ENCODE measurements around the gene KBTBD13. TPM values are rescaled to one million over a fixed set of nuclear protein-coding genes. Genes with fewer than 3 reads are reported as not detected.
"Not testable (repeated sequence)": the region's sequence is repeated elsewhere in the genome, so short reads cannot be mapped to it uniquely, and the experiment has no call there.

The KBTBD13 gene
- total and polyA plus RNA-seq, 3 donors from 2014 or later, result 1.2 to 3.4 (median 2.4) TPM

DNA sequence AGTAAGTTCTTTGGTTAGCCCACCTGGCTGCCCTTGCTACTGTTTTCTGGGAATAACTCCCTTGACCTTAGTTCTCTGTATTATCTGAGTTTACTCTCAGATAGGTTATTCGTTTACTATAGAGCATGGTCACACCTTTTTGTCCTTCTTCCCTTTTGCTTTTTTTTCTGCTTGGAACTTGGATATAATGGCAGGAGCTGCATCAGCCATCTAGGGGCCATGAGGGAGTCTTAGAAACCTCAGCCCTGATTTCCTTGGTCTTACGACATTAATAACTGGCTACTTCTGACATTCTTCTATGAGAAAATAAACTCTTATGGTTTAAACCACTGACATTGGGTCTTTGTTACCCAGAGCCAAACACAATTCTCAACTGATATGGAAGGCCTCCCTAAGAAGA, 34.8 kb upstream of the KBTBD13 start:
- no peak for DNase-seq
- H3K27ac ChIP-seq, result no peak overlapping the region
- TF ChIP-seq, protein P1, sequence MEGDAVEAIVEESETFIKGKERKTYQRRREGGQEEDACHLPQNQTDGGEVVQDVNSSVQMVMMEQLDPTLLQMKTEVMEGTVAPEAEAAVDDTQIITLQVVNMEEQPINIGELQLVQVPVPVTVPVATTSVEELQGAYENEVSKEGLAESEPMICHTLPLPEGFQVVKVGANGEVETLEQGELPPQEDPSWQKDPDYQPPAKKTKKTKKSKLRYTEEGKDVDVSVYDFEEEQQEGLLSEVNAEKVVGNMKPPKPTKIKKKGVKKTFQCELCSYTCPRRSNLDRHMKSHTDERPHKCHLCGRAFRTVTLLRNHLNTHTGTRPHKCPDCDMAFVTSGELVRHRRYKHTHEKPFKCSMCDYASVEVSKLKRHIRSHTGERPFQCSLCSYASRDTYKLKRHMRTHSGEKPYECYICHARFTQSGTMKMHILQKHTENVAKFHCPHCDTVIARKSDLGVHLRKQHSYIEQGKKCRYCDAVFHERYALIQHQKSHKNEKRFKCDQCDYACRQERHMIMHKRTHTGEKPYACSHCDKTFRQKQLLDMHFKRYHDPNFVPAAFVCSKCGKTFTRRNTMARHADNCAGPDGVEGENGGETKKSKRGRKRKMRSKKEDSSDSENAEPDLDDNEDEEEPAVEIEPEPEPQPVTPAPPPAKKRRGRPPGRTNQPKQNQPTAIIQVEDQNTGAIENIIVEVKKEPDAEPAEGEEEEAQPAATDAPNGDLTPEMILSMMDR (IDR thresholded peaks at IDR 0.05), result no peak
- no peak for TF ChIP-seq POLR2A (IDR thresholded peaks at IDR 0.05)
- no peaks in the 10 kb centered on the region for H3K36me3 ChIP-seq (ENCODE audit: low read depth, missing control alignments)
- intact Hi-C loops (cut with DNase I; ENCODE audit: low total_unique reads), result no loop called here
- no peaks in the 10 kb centered on the region for H3K27me3 ChIP-seq
- 91 to 93% methylated on average over 2 of the region's 2 CpGs for WGBS, 2 donors
- no peak overlapping the region for H3K4me3 ChIP-seq
- no peaks in the 10 kb centered on the region for H3K9me3 ChIP-seq
- H3K4me1 ChIP-seq, result no peaks in the 10 kb centered on the region

DNA sequence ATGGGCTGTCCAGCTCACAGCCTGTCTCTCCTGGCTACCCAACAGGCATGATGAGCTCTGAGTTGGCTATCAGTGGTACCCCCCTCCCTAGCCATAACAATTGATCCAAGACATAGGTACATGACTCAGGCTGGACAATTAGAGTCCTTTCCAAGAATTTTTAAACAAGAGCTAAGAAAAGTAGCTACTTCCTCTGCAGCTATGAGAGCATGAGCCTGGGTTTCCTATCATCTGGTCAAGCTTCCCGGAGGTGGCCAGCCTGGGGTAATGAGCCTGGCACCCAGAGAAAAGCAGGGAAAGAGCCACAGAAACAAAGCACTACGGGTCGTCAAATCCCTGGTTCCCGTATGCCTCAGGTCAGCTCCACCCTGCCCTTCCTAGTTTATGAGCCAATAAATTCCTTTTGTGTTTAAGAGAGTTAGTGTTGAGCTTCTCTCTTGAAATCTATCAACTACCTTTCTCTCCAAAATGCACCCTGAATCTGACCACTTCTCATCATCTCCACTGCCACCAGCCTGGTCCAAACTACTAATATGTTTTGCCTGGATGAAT, 33.7 kb upstream of the KBTBD13 start:
- H3K9me3 ChIP-seq, result no peaks in the 10 kb centered on the region
- no peak for TF ChIP-seq POLR2A (IDR thresholded peaks at IDR 0.05)
- TF ChIP-seq, protein P1 (IDR thresholded peaks at IDR 0.05), result no peak
- intact Hi-C loops (cut with DNase I; ENCODE audit: low total_unique reads), result no loop called here
- H3K4me3 ChIP-seq, result no peak overlapping the region
- no peaks in the 10 kb centered on the region for H3K36me3 ChIP-seq (ENCODE audit: low read depth, missing control alignments)
- 68 to 74% methylated on average over 4 of the region's 4 CpGs for WGBS, 2 donors
- H3K27ac ChIP-seq, result no peak overlapping the region
- no peaks in the 10 kb centered on the region for H3K27me3 ChIP-seq
- DNase-seq, result no peak
- no peaks in the 10 kb centered on the region for H3K4me1 ChIP-seq

DNA sequence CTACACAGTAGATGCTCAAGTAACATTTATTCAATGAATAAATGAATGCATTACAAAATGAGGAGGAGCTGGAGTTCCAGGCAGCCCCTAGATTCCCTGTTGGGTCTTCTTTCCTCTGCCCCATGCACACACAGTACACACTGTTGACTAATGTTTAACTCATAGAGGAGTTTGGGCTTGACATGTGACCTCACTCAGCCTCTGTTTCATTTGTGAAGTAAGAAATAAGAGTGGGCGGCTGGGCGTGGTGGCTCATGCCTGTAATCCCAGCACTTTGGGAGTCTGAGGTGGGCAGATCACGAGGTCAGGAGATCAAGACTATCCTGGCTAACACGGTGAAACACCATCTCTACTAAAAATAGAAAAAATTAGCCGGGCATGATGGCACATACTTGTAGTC, 32.3 kb upstream of the KBTBD13 start:
- H3K27ac ChIP-seq; H3K4me3 ChIP-seq; intact Hi-C loops (cut with DNase I; ENCODE audit: low total_unique reads); H3K4me1 ChIP-seq; H3K9me3 ChIP-seq; H3K36me3 ChIP-seq (ENCODE audit: low read depth, missing control alignments); DNase-seq; H3K27me3 ChIP-seq: not testable (repeated sequence)
- WGBS, 2 donors, result 90 to 92% methylated on average over 5 of the region's 5 CpGs

DNA sequence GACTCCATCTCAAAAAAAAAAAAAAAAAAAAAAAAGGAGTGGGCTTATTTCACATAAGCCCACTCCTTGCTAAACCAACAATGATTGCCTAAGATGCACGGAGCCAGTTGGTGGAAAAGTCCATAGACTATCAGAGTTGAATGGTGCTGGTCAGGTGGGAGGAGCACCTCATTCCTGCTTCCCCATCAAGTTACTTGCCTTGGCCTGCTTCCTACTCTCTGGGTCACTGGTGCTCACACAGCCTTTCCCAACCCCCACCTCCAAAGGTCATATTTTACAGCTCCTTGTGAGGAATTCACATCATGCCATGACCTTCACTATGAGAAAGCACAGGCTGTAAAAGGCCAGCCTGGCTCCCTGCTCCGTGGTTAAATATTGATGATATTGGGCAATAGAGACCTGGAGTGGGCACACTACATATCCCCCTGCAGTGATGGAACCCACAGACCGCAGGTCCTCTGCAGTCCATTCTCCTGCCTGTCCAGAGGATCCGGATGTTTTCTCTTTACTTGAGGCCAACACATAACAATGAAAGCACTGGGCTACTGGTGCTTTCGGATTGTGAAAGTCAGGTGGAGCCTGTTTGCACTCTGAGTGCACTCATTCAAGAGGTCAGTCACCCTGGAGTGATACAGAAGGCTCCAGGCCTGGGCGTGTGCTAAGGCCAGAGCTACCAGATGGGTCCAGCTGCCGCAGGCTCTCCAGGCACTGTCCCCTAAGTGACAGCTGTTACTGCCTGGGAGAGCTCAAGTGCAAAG, 31.6 kb upstream of the KBTBD13 start, which contains the start of gene SLC51B:
Gene SLC51B (plus strand): TSS at position 664 of the 758 bp plus-strand sequence. CDS start 4,618 bp downstream, outside the sequence.
- Histone ChIP-seq H3K27ac (no peak within 1 kb of the TSS), H3K27me3 (no peaks in the 10 kb centered on the region), H3K4me1 (no peaks in the 10 kb centered on the region), H3K4me3 (no peak within 1 kb of the TSS), H3K9me3 (no peaks in the 10 kb centered on the region), H3K36me3 (ENCODE audit: low read depth, missing control alignments) (no peaks in the 10 kb centered on the region)
- intact Hi-C loops (cut with DNase I; ENCODE audit: low total_unique reads), result no loop called here
- DNase-seq, result no peak
- WGBS, 2 donors, result 56 to 63% methylated on average over 7 of the region's 7 CpGs
- TF ChIP-seq, protein P1 (IDR thresholded peaks at IDR 0.05), result no peak
- TF ChIP-seq POLR2A (IDR thresholded peaks at IDR 0.05), result no peak

DNA sequence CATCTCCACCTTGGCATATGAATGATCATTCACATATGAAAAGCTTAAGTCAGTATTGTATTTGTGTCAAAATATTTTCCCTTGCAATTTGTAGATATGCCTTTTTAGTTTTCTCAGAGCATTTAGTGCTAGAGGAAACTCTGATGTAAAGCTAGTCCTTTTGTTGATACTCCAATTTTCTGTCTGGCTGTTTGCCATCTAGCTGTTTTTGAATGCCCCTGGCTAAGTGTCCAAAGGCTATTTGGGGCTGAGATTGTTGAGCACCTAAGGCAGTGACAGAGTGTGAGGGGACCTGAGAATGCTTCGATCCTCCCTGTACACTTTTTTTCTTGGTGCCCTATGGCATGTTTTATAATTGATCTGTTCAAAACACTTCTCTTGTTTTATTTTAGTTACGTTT, 28.3 kb upstream of the KBTBD13 start:
- DNase-seq, result no peak
- TF ChIP-seq POLR2A (IDR thresholded peaks at IDR 0.05), result no peak
- TF ChIP-seq, protein P1 (IDR thresholded peaks at IDR 0.05), result no peak
- H3K9me3 ChIP-seq, result no peaks in the 10 kb centered on the region
- H3K4me1 ChIP-seq, result no peaks in the 10 kb centered on the region
- 64 to 73% methylated on average over 2 of the region's 2 CpGs for WGBS, 2 donors
- no peak overlapping the region for H3K4me3 ChIP-seq
- H3K27ac ChIP-seq, result no peak overlapping the region
- no peaks in the 10 kb centered on the region for H3K36me3 ChIP-seq (ENCODE audit: low read depth, missing control alignments)
- no peaks in the 10 kb centered on the region for H3K27me3 ChIP-seq
- intact Hi-C loops (cut with DNase I; ENCODE audit: low total_unique reads), result no loop called here

All from testis (tissue), 3 donors.